ENCODE data around the gene PPP2R5A.
"Not testable (repeated sequence)": the region's sequence is repeated elsewhere in the genome, so short reads cannot be mapped to it uniquely, and the experiment has no call there.

GRCh38 chr1:212395678-212396437 lies 110.6 kb downstream of the PPP2R5A start:
- TF ChIP-seq CTCF (IDR thresholded peaks at IDR 0.05; ENCODE audit: low read length); EZH2 (IDR thresholded peaks at IDR 0.05; ENCODE audit: borderline replicate concordance, low read length): not testable (repeated sequence)
